ENCODE measurements around the gene NKTR. TPM values are rescaled to one million over a fixed set of nuclear protein-coding genes. Genes with fewer than 3 reads are reported as not detected.
A peak's percentile ranks its signal among the peaks of the same experiment; 100 is the strongest.
"Not testable (repeated sequence)": the region's sequence is repeated elsewhere in the genome, so short reads cannot be mapped to it uniquely, and the experiment has no call there.

Gene NKTR
- total RNA-seq, 1 donor from 2014 or later = 118 TPM

DNA sequence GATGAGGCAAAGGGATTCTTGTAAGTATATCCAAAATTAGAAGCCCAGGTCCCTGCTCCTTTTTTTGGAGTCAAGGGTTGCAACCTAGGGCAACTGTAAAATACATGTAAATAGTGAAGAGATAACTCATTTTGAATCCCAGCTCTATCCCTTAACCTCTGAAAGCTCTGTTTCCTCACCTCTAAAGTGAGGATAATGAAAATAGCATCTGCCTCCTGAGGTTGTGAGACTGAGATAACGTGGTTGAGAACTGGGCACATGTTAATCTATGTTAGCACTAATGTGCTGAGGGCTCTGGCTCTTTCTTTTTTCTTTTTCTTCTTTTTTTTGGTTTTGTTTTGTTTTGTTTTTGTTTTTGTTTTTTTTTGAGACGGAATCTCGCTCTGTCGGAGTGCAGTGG, 4.8 kb upstream of the NKTR start:
- DNase-seq (ENCODE audit: low spot score) = no peak
- no peaks in the 10 kb centered on the region for H3K9me3 Mint-ChIP-seq (ENCODE audit: unreplicated experiment)
- TF ChIP-seq, protein P1, sequence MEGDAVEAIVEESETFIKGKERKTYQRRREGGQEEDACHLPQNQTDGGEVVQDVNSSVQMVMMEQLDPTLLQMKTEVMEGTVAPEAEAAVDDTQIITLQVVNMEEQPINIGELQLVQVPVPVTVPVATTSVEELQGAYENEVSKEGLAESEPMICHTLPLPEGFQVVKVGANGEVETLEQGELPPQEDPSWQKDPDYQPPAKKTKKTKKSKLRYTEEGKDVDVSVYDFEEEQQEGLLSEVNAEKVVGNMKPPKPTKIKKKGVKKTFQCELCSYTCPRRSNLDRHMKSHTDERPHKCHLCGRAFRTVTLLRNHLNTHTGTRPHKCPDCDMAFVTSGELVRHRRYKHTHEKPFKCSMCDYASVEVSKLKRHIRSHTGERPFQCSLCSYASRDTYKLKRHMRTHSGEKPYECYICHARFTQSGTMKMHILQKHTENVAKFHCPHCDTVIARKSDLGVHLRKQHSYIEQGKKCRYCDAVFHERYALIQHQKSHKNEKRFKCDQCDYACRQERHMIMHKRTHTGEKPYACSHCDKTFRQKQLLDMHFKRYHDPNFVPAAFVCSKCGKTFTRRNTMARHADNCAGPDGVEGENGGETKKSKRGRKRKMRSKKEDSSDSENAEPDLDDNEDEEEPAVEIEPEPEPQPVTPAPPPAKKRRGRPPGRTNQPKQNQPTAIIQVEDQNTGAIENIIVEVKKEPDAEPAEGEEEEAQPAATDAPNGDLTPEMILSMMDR (IDR thresholded peaks at IDR 0.05; ENCODE audit: unreplicated experiment) = no peak
- peaks cover 29% of the 10 kb centered on the region for H3K4me1 Mint-ChIP-seq (ENCODE audit: unreplicated experiment)
- no peak overlapping the region for H3K27ac Mint-ChIP-seq (ENCODE audit: unreplicated experiment)
- H3K36me3 Mint-ChIP-seq (ENCODE audit: low read depth, unreplicated experiment) = peaks cover 21% of the 10 kb centered on the region
- H3K27me3 Mint-ChIP-seq (ENCODE audit: unreplicated experiment) = peaks cover 7% of the 10 kb centered on the region
- H3K4me3 Mint-ChIP-seq (ENCODE audit: unreplicated experiment) = no peak overlapping the region

DNA sequence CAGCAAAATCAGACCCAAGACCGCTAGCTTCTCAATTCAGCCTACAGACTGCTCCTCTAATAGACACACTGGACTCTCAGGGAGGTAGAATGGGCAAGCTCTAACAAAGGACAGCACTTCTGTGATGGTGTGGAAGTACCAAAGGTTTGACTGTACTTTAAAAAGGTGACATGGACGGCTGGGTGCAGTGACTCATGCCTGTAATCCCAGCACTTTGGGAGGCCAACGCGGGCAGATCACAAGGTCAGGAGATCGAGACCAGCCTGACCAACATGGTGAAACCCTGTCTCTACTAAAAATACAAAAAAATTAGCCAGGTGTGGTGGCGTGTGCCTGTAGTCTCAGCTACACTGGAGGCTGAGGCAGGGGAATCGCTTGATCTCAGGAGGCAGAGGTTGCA, 3.4 kb upstream of the NKTR start:
- peaks cover 21% of the 10 kb centered on the region for H3K36me3 Mint-ChIP-seq (ENCODE audit: low read depth, unreplicated experiment)
- not testable (repeated sequence) for H3K27ac Mint-ChIP-seq (ENCODE audit: unreplicated experiment); H3K27me3 Mint-ChIP-seq (ENCODE audit: unreplicated experiment); DNase-seq (ENCODE audit: low spot score); H3K4me3 Mint-ChIP-seq (ENCODE audit: unreplicated experiment); H3K9me3 Mint-ChIP-seq (ENCODE audit: unreplicated experiment)
- H3K4me1 Mint-ChIP-seq (ENCODE audit: unreplicated experiment) = peaks cover 30% of the 10 kb centered on the region

DNA sequence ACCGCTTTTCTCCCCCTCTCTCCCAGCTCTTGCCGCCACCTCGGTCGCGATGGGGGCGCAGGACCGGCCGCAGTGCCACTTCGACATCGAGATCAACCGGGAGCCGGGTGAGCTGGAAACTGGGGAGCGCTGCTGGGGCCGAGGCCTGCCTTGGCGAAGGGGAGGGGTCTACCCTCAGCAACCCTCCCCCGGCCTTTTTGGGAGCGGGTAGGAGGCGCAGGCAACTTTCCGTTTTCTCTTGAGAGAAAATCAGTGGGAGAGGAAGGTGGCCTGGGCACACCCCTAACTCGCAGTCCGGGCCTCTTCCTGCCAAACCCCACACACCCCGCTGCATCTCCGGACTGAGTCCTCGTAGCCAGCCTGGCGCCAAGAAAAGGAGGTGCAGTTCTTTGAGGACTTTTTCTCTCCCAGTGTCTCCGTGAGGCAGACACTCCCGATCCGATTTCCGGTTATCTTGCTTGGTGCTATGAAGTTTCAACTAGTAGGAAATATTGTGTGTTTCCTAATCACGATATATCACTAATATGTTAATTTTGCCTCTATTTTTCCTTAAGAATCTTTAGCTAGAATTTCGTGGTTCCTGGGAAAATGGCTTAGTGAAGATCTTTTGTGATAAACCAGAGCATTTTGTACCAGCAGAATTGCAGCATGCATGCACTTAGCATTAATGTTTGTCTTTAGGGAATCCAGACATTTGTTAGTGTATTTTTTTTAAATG, 631 bp downstream of the NKTR start:
- TF ChIP-seq, protein P1 (IDR thresholded peaks at IDR 0.05; ENCODE audit: unreplicated experiment) = peak; percentile 18
- Mint-ChIP-seq H3K9me3 (ENCODE audit: unreplicated experiment) (no peaks in the 10 kb centered on the region), H3K27me3 (ENCODE audit: unreplicated experiment) (peaks cover 3% of the 10 kb centered on the region), H3K27ac (ENCODE audit: unreplicated experiment) (peak overlapping the region; percentile 92), H3K4me3 (ENCODE audit: unreplicated experiment) (peak overlapping the region; percentile 92), H3K4me1 (ENCODE audit: unreplicated experiment) (peaks cover 26% of the 10 kb centered on the region), H3K36me3 (ENCODE audit: low read depth, unreplicated experiment) (peaks cover 14% of the 10 kb centered on the region)
- DNase-seq (ENCODE audit: low spot score) = peak; percentile 72

DNA sequence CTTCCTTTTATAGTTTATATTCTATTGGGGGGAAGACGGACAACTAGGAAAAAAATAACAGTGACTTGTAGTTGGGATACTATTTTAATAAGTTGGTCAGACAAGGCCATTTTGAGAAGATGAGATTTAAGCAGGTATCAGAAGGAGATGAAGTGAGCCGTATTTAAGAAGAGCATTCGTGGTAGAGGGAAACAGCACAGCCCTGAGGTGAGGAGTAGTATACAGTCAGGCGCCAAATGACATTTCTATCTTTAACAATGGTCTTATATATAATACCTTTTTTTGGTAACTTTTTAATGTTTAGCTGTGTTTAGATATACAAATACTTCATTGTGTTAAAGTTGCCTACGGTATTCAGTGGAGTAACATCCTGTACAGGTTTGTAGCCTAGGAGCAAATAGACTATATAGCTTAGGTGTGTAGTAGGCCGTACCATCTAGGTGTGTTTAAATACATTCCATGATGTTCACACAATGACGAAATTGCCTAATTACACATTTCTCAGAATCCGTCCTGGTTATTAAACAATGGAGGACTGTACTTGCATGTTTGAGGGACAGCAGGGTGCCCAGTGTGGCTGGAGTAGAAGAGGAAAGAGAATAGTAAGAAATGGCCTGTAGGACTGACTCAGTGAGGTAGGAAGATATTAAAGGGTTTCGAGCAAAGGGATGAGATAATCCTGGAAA, 1.6 kb downstream of the NKTR start:
- no peaks in the 10 kb centered on the region for H3K9me3 Mint-ChIP-seq (ENCODE audit: unreplicated experiment)
- H3K4me1 Mint-ChIP-seq (ENCODE audit: unreplicated experiment) = peaks cover 26% of the 10 kb centered on the region
- DNase-seq (ENCODE audit: low spot score) = no peak
- peak overlapping the region; percentile 92 for H3K4me3 Mint-ChIP-seq (ENCODE audit: unreplicated experiment)
- peaks cover 13% of the 10 kb centered on the region for H3K36me3 Mint-ChIP-seq (ENCODE audit: low read depth, unreplicated experiment)
- H3K27me3 Mint-ChIP-seq (ENCODE audit: unreplicated experiment) = peaks cover 3% of the 10 kb centered on the region
- peak overlapping the region; percentile 92 for H3K27ac Mint-ChIP-seq (ENCODE audit: unreplicated experiment)
- TF ChIP-seq, protein P1 (IDR thresholded peaks at IDR 0.05; ENCODE audit: unreplicated experiment) = no peak

DNA sequence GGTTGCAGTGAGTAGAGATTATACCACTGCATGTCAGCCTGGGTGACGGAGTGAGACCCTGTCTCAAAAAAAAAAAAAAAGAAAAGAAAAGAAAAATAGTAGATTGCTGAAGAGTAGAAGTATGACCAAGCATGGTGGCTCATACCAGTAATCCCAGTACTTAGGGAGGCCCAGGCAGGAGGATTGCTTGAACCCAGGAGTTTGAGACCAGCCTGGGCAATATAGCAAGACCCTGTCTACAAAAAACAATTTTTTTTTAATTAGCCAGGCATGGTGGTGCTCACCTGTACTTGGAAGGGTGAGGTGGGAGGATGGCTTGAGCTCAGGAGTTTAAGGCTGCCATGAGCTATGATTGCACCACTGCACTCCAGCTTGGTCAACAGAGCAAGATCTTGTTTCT, 2.5 kb downstream of the NKTR start:
- H3K36me3 Mint-ChIP-seq (ENCODE audit: low read depth, unreplicated experiment) = peaks cover 20% of the 10 kb centered on the region
- H3K9me3 Mint-ChIP-seq (ENCODE audit: unreplicated experiment) = no peaks in the 10 kb centered on the region
- TF ChIP-seq, protein P1 (IDR thresholded peaks at IDR 0.05; ENCODE audit: unreplicated experiment) = no peak
- no peak for DNase-seq (ENCODE audit: low spot score)
- H3K4me3 Mint-ChIP-seq (ENCODE audit: unreplicated experiment) = no peak overlapping the region
- H3K27ac Mint-ChIP-seq (ENCODE audit: unreplicated experiment) = no peak overlapping the region
- H3K27me3 Mint-ChIP-seq (ENCODE audit: unreplicated experiment) = peaks cover 3% of the 10 kb centered on the region
- H3K4me1 Mint-ChIP-seq (ENCODE audit: unreplicated experiment) = peaks cover 26% of the 10 kb centered on the region
